Vagina (tissue), 2 donors: ENCODE data around the gene SPATA46.

ENCODE experiments used
- CTCF ChIP-seq, 3 experiments: fragments of 450-650 bp in 2 of 3; fragments of 200-600 bp in 1 of 3; sonication (generic) in 1 of 3; IDR thresholded peaks; one replicate each; pipeline ENCODE4 v1.5.1; 2017 to 2019; ENCODE audit warnings: antibody characterized with exemption in 3 of 3, mild to moderate bottlenecking in 2 of 3, moderate library complexity in 2 of 3
- POLR2AphosphoS5 ChIP-seq, 2 donors: sonication (generic); formaldehyde crosslinking; IDR thresholded peaks; one replicate each; pipeline ENCODE4 v1.9.0; 2017; ENCODE audit warnings: antibody characterized with exemption in 2 of 2, mild to moderate bottlenecking in 2 of 2, low read depth in 1 of 2; ENCODE audit not compliant: insufficient read depth in 1 of 2

GRCh38 chr1:162364498-162364897 lies 12.2 kb downstream of the SPATA46 start:
- TF ChIP-seq CTCF (IDR thresholded peaks at IDR 0.05) (no peak), POLR2AphosphoS5 (IDR thresholded peaks at IDR 0.05; ENCODE audit: insufficient read depth in 1 of 2, low read depth in 1 of 2) (no peak)
